CD8-positive, alpha-beta memory T cell (primary cell): ENCODE measurements around the gene NOXO1. TPM values are rescaled to one million over a fixed set of nuclear protein-coding genes. Genes with fewer than 3 reads are reported as not detected.
"Not testable (repeated sequence)": the region's sequence is repeated elsewhere in the genome, so short reads cannot be mapped to it uniquely, and the experiment has no call there.

Experiments
- CTCF ChIA-PET: fragments of 350-600 bp; sonication (Branson Sonifier 250); formaldehyde crosslinking; loops from one replicate; lab custom pipeline; 2021; ENCODE audit warnings: antibody characterized with exemption; lab: Charles Lee
- POLR2A ChIA-PET: fragments of 350-600 bp; sonication (Branson Sonifier 250); formaldehyde crosslinking; loops from one replicate; lab custom pipeline; 2021; ENCODE audit warnings: antibody characterized with exemption; lab: Charles Lee
- DNase-seq, 5 donors: peaks; one replicate each; pipeline versions ENCODE4 v3.0.0 to v3.0.0-alpha.2; 2020 to 2022; ENCODE audit warnings: mixed read lengths in 1 of 5
- H3K27ac ChIP-seq: one replicate; pipeline ENCODE4 v1.7.0; 2013; ENCODE audit warnings: low read depth, mild to moderate bottlenecking, low read length, moderate library complexity
- H3K27me3 ChIP-seq: 2 replicates; pipeline ENCODE4 v1.7.0; 2013; ENCODE audit warnings: low read length, mild to moderate bottlenecking; ENCODE audit not compliant: insufficient read depth, poor library complexity, severe bottlenecking
- H3K36me3 ChIP-seq: 2 replicates; pipeline ENCODE4 v1.7.0; 2013; ENCODE audit warnings: mild to moderate bottlenecking, low read length, moderate library complexity; ENCODE audit not compliant: insufficient read depth
- H3K4me1 ChIP-seq: 2 replicates; pipeline ENCODE4 v1.7.0; 2013; ENCODE audit warnings: mild to moderate bottlenecking, low read length, moderate library complexity; ENCODE audit not compliant: insufficient read depth
- H3K4me3 ChIP-seq: 2 replicates; pipeline ENCODE4 v1.7.0; 2013; ENCODE audit warnings: mild to moderate bottlenecking, low read length
- H3K9me3 ChIP-seq: 2 replicates; pipeline ENCODE4 v1.7.0; 2013; ENCODE audit warnings: mild to moderate bottlenecking, low read length
- H3K27ac Mint-ChIP-seq, 8 donors: one replicate each; pipeline ENCODE4 v1.8.0; 2020 to 2021; ENCODE audit warnings: mixed read lengths in 8 of 8, mild to moderate bottlenecking in 6 of 8, inconsistent platforms in 3 of 8, moderate library complexity in 3 of 8
- H3K27me3 Mint-ChIP-seq, 2 donors: one replicate each; pipeline ENCODE4 v1.8.0; 2020 to 2021; ENCODE audit warnings: mixed read lengths in 2 of 2, mild to moderate bottlenecking in 1 of 2, moderate library complexity in 1 of 2
- H3K36me3 Mint-ChIP-seq, 3 donors: one replicate each; pipeline ENCODE4 v1.8.0; 2020 to 2021; ENCODE audit warnings: mixed read lengths in 3 of 3, inconsistent platforms in 1 of 3, mild to moderate bottlenecking in 1 of 3
- H3K4me1 Mint-ChIP-seq, 3 donors: one replicate each; pipeline ENCODE4 v1.8.0; 2020 to 2021; ENCODE audit warnings: mixed read lengths in 3 of 3, inconsistent platforms in 1 of 3, mild to moderate bottlenecking in 1 of 3
- H3K4me3 Mint-ChIP-seq, 7 donors: one replicate each; pipeline ENCODE4 v1.8.0; 2020 to 2021; ENCODE audit warnings: mixed read lengths in 7 of 7, mild to moderate bottlenecking in 6 of 7, moderate library complexity in 4 of 7, inconsistent platforms in 2 of 7
- H3K9me3 Mint-ChIP-seq, 5 donors: one replicate each; pipeline ENCODE4 v1.8.0; 2020 to 2022; ENCODE audit warnings: mixed read lengths in 5 of 5, mild to moderate bottlenecking in 3 of 5, moderate library complexity in 2 of 5, inconsistent platforms in 1 of 5
- polyA plus RNA-seq: library from polyadenylated mRNA; unstranded; fragments of 300-500 nt; fragmentation: Illumina TruSeq; gene quantifications from one replicate; pipeline ENCODE4 v1.2.3, GENCODE V29; 2021
- total RNA-seq, 2 experiments: library from RNA; stranded (reverse); gene quantifications; one replicate each; pipeline ENCODE4 v1.2.3, GENCODE V29; 2021

Gene NOXO1
- total and polyA plus RNA-seq, 3 experiments from 2014 or later, result 0.47 to 0.48 TPM; not detected in 1

- CTCF ChIA-PET, result interaction anchor here (0.8 to 1.6 kb wide), 2 partner anchors 121 to 128 kb away, joined by 3 to 7 read pairs; no protein-coding TSS in a partner anchor
- H3K27me3 ChIP-seq, result peaks cover 15% of the 10 kb centered on the region
- H3K4me3 Mint-ChIP-seq, result peak within 1 kb of the TSS in 1 of 7 donors; percentile 12
- DNase-seq, result no peak
- POLR2A ChIA-PET, result interaction anchor here (1.5 kb wide), 1 partner anchor 136 kb away, joined by 6 read pairs; the partner anchor contains the start of gene TRAF7
- H3K27ac ChIP-seq, result no peak within 1 kb of the TSS
- no peaks in the 10 kb centered on the region for H3K36me3 ChIP-seq
- H3K9me3 Mint-ChIP-seq, result no peaks in the 10 kb centered on the region
- H3K36me3 Mint-ChIP-seq, result no peaks in the 10 kb centered on the region
- peaks cover 23% of the 10 kb centered on the region for H3K4me1 ChIP-seq
- H3K4me3 ChIP-seq, result no peak within 1 kb of the TSS
- H3K9me3 ChIP-seq, result no peaks in the 10 kb centered on the region
- H3K4me1 Mint-ChIP-seq, result peaks cover 6 to 19% (median 12%) of the 10 kb centered on the region in 3 donors
- peaks cover 22 to 31% of the 10 kb centered on the region in 2 donors for H3K27me3 Mint-ChIP-seq
- H3K27ac Mint-ChIP-seq, result peak within 1 kb of the TSS in 1 of 8 donors; percentile 53
Observed at GRCh38 chr16:2019518-2019920, 38.2 kb upstream of the NOXO1 start, which contains the start of gene NPW. NPW (plus strand) TSS chr16:2019785.

- H3K27me3 Mint-ChIP-seq, result peaks cover 14 to 22% of the 10 kb centered on the region in 2 donors
- Histone ChIP-seq H3K36me3 (no peaks in the 10 kb centered on the region), H3K27ac (no peak overlapping the region), H3K4me3 (no peak overlapping the region), H3K9me3 (no peaks in the 10 kb centered on the region), H3K27me3 (peaks cover 11% of the 10 kb centered on the region), H3K4me1 (peaks cover 5% of the 10 kb centered on the region)
- H3K27ac Mint-ChIP-seq, result peak overlapping the region in 2 of 8 donors; percentile 23 to 43
- H3K9me3 Mint-ChIP-seq, result no peaks in the 10 kb centered on the region
- CTCF ChIA-PET, result interaction anchor here (0.7 to 2.0 kb wide), 4 partner anchors 13 to 124 kb away, joined by 3 to 12 read pairs (median 3); no protein-coding TSS in a partner anchor
- H3K36me3 Mint-ChIP-seq, result no peaks in the 10 kb centered on the region
- H3K4me3 Mint-ChIP-seq, result no peak overlapping the region
- peaks cover 0 to 5% (median 0%) of the 10 kb centered on the region in 3 donors for H3K4me1 Mint-ChIP-seq
- POLR2A ChIA-PET, result no interaction called here
- DNase-seq, result no peak
Observed at GRCh38 chr16:2016407-2016922, 35.2 kb upstream of the NOXO1 start.

DNA sequence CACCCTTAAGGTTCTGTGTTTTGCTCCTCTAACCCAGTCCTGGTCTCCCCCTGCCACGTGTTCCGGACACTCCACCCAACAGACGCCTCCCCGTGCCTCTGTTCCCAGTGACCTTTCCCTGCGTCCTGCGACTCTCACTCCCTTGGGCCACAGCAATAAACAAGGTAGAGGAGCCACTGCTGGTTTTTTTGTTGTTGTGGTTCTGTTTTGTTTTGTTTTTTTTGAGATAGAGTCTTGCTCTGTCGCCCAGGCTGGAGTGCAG, 34.6 kb upstream of the NOXO1 start:
- POLR2A ChIA-PET, result no interaction called here

GRCh38 chr16:2015117-2015946, 34.1 kb upstream of the NOXO1 start:
- POLR2A ChIA-PET, result no interaction called here
- no peak overlapping the region for H3K4me3 ChIP-seq
- peaks cover 11% of the 10 kb centered on the region for H3K27me3 ChIP-seq
- CTCF ChIA-PET, result interaction anchor here (1.1 to 2.0 kb wide), 3 partner anchors 11 to 125 kb away, joined by 3 to 12 read pairs (median 3); partner anchors contain the start of genes NTHL1 and TSC2
- H3K27me3 Mint-ChIP-seq, result peaks cover 8 to 11% of the 10 kb centered on the region in 2 donors
- peaks cover 10% of the 10 kb centered on the region for H3K4me1 ChIP-seq
- no peak overlapping the region for H3K27ac ChIP-seq
- no peaks in the 10 kb centered on the region for H3K9me3 Mint-ChIP-seq
- no peak for DNase-seq
- H3K4me3 Mint-ChIP-seq, result no peak overlapping the region
- no peaks in the 10 kb centered on the region for H3K36me3 Mint-ChIP-seq
- H3K4me1 Mint-ChIP-seq, result peaks cover 2% of the 10 kb centered on the region in 3 donors
- H3K36me3 ChIP-seq, result no peaks in the 10 kb centered on the region
- no peak overlapping the region for H3K27ac Mint-ChIP-seq
- no peaks in the 10 kb centered on the region for H3K9me3 ChIP-seq

More for the DNA sequence above, 34.6 kb upstream of the NOXO1 start:
- Mint-ChIP-seq H3K36me3 (no peaks in the 10 kb centered on the region), H3K27ac (no peak overlapping the region), H3K27me3 (peaks cover 12 to 16% of the 10 kb centered on the region in 2 donors), H3K4me3 (no peak overlapping the region), H3K4me1 (peaks cover 0 to 4% (median 0%) of the 10 kb centered on the region in 3 donors), H3K9me3 (no peaks in the 10 kb centered on the region)
- no peak overlapping the region for H3K27ac ChIP-seq
- H3K4me3 ChIP-seq, result no peak overlapping the region
- no peak for DNase-seq
- CTCF ChIA-PET, result interaction anchor here (0.7 to 2.0 kb wide), 5 partner anchors 12 to 124 kb away, joined by 3 to 12 read pairs (median 3); no protein-coding TSS in a partner anchor
- no peaks in the 10 kb centered on the region for H3K36me3 ChIP-seq
- peaks cover 11% of the 10 kb centered on the region for H3K27me3 ChIP-seq
- no peaks in the 10 kb centered on the region for H3K9me3 ChIP-seq
- H3K4me1 ChIP-seq, result peaks cover 5% of the 10 kb centered on the region

DNA sequence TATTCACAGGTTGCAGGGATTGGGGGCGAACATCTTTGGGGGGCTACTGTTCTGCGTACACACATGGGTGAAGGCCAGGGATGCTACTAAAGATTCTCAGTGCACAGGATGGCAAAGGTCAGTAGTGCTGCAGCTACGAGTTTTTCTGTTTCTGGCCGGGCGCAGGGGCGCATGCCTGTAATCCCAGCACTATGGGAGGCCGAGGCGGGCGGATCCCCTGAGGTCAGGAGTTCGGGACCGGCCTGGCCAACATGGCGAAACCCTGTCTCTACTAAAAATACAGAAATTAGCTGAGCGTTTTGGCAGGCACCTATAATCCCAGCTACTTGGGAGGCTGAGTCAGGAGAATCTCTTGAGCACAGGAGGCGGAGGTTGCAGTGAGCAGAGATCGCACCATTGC, 32.3 kb upstream of the NOXO1 start:
- CTCF ChIA-PET, result interaction anchor here (0.8 to 2.0 kb wide), 4 partner anchors 9 to 127 kb away, joined by 3 to 10 read pairs (median 4); no protein-coding TSS in a partner anchor
- Mint-ChIP-seq H3K27ac (no peak overlapping the region), H3K27me3 (peaks cover 3% of the 10 kb centered on the region in 2 donors), H3K9me3 (no peaks in the 10 kb centered on the region), H3K4me1 (peaks cover 10 to 13% (median 12%) of the 10 kb centered on the region in 3 donors), H3K4me3 (no peak overlapping the region), H3K36me3 (peaks cover 0 to 4% (median 0%) of the 10 kb centered on the region in 3 donors)
- Histone ChIP-seq H3K9me3 (no peaks in the 10 kb centered on the region), H3K27ac (no peak overlapping the region), H3K36me3 (no peaks in the 10 kb centered on the region), H3K27me3 (no peaks in the 10 kb centered on the region), H3K4me1 (peaks cover 14% of the 10 kb centered on the region), H3K4me3 (no peak overlapping the region)
- DNase-seq, result no peak
- POLR2A ChIA-PET, result no interaction called here

GRCh38 chr16:2011726-2012125, 30.5 kb upstream of the NOXO1 start:
- H3K9me3 ChIP-seq, H3K9me3 Mint-ChIP-seq, H3K36me3 ChIP-seq, H3K27ac ChIP-seq, H3K36me3 Mint-ChIP-seq, DNase-seq, H3K4me3 ChIP-seq, H3K27me3 Mint-ChIP-seq, H3K27me3 ChIP-seq: not testable (repeated sequence)
- H3K27ac Mint-ChIP-seq, result peak overlapping the region in 4 of 8 donors; percentile 17 to 74 (median 40)
- POLR2A ChIA-PET, result interaction anchor here (0.7 kb wide), 1 partner anchor 51 kb away, joined by 3 read pairs; no protein-coding TSS in a partner anchor
- CTCF ChIA-PET, result interaction anchor here (1.1 to 1.5 kb wide), 3 partner anchors 11 to 141 kb away, joined by 3 to 7 read pairs (median 4); no protein-coding TSS in a partner anchor
- H3K4me1 ChIP-seq, result peaks cover 32% of the 10 kb centered on the region
- H3K4me3 Mint-ChIP-seq, result peak overlapping the region in 1 of 7 donors; percentile 75
- peaks cover 24 to 31% (median 24%) of the 10 kb centered on the region in 3 donors for H3K4me1 Mint-ChIP-seq

- peak; percentile 73 to 85 (median 76) for DNase-seq
- Mint-ChIP-seq H3K9me3 (no peaks in the 10 kb centered on the region), H3K36me3 (peaks cover 0 to 12% (median 0%) of the 10 kb centered on the region in 3 donors), H3K4me3 (peak within 1 kb of the TSS; percentile 90 to 96 (median 92)), H3K27me3 (no peaks in the 10 kb centered on the region), H3K27ac (peak within 1 kb of the TSS; percentile 95 to 100 (median 98)), H3K4me1 (peaks cover 28 to 46% (median 30%) of the 10 kb centered on the region in 3 donors)
- Histone ChIP-seq H3K4me1 (peaks cover 34% of the 10 kb centered on the region), H3K4me3 (peak within 1 kb of the TSS; percentile 98), H3K27ac (peak within 1 kb of the TSS; percentile 95), H3K36me3 (no peaks in the 10 kb centered on the region), H3K27me3 (no peaks in the 10 kb centered on the region), H3K9me3 (no peaks in the 10 kb centered on the region)
- ChIA-PET CTCF (no interaction called here), POLR2A (no interaction called here)
Observed at GRCh38 chr16:2009791-2010510, 28.7 kb upstream of the NOXO1 start, which contains the start of gene ZNF598. ZNF598 (minus strand) TSS chr16:2009821.
